A172 (cell line): ENCODE measurements around the gene HDAC11. TPM values are rescaled to one million over a fixed set of nuclear protein-coding genes. Genes with fewer than 3 reads are reported as not detected.
"Not testable (repeated sequence)": the region's sequence is repeated elsewhere in the genome, so short reads cannot be mapped to it uniquely, and the experiment has no call there.

ENCODE experiments used
- DNase-seq: peaks from one replicate; pipeline ENCODE4 v3.0.0-alpha.2; 2015; ENCODE audit warnings: low spot score
- total RNA-seq: library from RNA; depleted of rRNA; stranded (reverse); fragments of >200 nt; shearing (Covaris generic); gene quantifications from 2 replicates; pipeline ENCODE4 v1.2.3, GENCODE V29; 2014

HDAC11 gene
- total RNA-seq, 1 experiment from 2014 or later = 17.4 TPM

DNA sequence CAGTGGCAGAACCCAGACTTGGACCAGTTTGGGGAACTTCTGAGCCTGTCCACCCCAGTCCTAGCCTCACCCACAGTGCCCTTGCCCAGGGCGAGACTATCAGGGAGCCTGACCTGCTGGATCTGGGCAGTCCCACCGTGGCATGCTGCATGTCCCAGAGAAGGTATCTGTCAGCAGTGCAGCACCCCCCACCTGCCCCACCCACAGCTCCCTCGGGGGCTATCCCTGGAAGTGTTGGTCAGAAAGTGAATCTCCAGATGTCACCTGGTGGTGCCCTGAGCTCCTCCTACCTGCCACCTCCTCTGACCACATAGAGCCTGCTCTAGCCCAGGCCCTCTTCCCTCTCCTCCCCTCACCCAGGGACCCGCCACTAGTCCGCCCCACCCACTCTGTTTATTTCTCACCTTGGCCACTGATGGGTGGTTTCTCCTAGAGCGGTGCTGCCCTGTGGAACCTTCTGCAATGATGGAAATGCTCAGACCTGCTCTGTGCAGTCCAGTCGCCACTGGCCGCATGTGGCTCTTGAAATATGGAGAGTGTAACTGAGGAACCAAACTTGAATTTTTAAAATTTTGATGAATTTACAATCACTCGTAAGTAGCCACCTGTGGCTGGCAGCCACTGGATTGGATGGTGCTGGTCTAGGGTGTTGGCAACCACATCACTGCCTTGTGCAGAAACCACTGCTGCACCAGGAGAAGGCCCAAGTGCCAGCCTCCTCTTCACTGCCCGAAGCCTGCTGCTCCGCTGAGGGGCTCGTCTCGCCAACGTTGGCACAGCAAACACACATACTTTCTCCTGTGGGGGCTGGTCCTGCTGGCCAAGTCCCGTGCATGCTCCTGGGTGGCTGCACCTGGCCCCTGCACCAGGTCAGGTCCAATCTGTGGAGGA, 13.1 kb downstream of the HDAC11 start:
- no peak for DNase-seq

DNA sequence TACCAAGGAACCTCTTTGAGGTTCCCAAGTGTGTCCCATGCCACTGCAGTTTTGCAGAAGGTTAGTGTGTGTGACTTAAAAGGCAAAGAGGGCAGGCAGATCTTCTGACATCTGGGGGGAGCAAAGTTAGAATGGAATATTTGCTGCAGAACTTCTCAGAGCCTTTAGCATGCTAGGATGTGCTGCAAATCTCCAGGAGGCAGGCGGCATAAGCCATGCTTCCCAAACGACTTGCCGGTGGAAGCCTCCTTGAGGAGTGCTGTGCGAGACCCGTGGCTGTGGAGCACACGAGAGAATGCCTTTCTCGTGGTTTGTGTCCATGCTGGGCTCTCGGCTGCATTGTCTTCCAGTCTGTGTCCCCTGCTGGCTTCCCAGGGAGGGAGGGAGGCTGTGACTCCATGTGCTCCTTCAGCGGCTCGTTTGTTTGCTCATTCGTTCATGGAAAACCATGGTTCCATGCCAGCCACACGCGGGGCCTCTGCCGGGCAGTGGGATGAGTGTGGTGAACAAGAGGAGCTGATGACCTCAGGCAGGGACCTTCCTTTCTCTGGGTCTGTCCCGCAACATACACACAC, 13.8 kb downstream of the HDAC11 start:
- DNase-seq = no peak

DNA sequence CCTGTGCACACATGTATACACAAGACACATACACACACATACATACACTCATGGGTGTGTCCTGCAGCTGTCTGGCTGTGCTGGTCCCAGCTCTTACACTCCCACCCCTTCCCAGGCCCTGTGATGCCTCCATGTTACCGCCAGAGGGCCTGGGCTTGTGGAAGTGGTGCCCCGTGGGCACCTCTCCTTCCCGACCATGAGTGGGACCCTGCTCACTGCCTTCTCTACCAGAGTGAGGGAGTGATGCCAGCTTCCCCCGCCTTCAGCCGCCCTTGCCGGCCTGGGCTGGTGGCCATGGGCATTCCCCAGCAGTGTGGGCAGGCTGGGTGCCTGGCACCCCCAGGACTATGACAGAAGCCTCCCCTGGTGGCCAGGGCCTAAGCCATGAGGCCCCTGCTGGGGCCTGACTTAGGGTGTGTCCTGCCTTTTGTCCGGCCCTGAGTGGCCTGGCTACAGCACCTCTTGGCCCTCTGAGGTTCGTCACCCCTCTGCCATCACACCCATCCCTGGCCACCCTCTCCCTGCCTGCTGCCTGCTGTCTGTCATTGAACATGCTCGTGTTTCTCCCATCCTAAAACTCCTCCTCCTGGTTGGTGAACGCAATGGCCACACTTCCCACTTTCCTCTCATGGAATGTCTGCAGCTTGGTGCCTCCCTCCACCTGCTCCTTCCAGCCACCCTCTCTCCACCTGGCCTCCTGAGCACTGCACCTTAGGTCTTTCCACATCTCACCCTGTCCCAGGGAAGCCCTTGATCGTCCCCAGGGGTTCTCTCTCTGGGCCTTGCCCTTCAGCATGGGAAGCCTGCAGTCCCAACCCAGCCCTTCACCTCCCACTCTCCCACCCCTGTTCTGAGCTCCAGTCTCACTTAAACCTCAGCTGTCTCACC, 14.6 kb downstream of the HDAC11 start:
- DNase-seq = no peak

DNA sequence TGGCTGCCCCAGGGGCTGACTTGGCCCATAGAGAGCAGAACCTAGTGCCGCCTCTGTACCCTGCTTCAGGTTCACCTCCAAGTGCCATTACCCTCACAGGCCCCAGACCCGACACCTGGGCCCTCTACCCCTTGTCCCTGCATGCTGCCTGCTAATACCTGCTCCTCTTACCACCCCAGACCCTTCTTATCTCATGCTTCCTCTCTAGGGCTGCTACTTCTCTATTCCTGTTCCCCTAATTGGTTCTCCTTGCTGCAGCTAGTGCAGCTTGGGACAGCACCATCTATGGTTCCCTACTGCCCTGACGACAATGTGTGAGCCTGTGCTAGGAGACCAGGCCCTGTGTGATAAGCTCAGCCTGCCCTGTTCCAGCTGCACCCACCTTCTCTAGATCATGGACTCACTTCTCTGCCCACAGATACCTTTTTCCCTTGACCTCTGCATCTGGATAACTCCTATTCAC, 15.3 kb downstream of the HDAC11 start:
- no peak for DNase-seq

DNA sequence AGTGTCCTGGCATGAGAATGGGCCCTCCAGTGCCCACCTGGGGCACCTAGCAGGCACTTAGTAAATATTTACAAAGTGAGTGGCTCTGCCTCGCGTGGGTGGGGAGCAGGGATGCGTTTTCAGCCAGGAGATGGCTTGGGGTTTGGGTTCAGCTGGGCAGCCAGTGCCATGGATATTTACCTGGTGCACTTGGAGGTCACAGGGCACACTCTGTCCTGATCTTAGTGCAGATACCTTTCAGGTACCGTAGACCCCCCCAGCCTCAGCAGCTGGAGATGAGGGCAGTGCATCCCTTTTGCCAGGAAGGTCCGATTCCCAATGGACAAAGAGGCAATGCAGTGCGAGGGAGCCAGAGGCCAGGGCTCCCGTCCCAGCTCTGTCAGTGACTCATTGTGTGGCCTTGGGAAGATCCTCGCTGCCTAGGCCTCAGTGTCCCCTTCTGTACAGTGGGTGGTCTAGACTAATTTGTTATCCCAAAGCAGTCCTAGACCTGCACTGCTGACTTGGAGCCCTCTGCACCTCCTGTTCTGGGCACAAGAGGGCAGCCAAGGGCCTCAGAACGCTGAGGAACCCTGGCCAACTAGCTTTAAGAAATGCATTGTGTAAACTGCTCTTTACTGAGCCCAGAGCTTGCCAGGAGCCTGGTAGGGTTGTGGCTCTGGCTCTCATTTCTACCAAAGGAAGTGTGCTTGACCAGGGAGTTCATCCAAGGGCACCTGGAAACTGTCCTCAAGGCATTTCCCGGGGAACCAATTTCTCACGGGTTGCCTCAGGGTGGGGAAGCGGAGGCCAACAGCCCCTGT, 16.0 kb downstream of the HDAC11 start:
- peak; percentile 93 for DNase-seq

DNA sequence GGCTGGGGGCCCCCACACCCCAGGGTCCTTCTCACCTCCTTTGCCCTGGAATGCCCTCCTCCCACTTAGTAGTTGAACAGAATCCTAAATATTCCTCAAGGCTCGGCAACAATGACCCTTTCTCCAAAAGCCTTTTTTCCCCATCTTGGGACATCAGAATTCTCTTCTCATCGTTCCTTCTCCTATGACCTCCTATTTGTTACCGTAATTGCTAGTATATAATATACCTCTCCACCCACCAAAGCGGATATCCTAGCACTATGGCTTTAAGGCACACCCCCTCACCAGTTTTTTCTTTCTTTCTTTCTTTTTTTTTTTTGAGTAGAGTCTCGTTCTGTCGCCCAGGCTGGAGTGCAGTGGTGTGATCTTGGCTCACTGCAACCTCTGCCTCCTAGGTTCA, 16.8 kb downstream of the HDAC11 start:
- DNase-seq = no peak

DNA sequence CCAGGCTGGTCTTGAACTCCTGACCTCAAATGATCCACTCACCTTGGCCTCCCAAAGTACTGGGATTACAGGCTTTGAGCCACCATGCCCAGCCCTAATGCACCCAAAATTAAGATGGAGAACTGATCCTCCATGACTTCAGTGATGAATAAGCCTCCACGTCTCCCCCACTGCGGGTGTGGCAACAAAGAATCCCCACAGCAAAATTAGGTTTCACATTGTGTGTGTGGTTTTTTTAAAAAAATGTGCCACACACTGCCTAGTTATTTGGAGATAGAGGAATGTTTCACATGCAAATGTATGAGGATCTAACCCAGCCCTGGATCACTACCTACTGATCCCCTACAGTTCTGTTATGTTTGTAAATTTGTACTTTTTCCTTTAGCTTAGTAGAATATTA, 17.3 kb downstream of the HDAC11 start:
- DNase-seq = no peak

DNA sequence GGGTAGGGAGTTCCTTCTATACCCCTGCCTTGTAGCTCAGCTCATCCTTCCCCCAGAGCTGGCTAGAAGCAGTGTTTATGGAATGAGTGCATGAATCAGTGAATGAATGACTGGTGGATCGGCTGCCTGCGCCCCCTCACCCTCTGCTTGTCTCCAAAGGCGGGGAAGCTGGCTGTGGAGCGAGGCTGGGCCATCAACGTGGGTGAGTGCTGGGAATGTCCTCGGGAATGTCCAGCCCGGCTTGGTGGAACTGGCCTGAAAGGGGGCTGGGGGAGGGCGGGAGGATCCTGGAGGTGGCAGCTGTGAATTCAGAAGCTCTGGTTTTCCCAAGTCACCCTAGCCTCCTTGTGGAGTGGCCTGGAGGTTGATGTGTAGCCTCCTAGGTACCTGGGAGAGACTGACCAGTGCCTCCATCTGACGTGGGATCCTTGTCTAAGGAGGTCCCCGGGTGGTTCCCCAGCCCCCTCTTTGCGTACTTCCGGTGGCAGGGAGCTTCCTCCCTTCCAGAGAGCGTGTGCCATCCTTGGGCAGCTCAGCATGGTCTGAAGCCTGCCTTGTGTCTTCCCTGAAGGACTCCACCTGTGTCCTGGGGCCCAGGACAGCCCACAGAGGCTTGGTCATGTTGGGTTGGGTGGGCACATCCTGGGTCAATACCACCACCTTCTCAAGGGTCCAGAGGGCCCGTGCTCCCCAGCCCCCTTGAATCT, 18.4 kb downstream of the HDAC11 start:
- DNase-seq = no peak

DNA sequence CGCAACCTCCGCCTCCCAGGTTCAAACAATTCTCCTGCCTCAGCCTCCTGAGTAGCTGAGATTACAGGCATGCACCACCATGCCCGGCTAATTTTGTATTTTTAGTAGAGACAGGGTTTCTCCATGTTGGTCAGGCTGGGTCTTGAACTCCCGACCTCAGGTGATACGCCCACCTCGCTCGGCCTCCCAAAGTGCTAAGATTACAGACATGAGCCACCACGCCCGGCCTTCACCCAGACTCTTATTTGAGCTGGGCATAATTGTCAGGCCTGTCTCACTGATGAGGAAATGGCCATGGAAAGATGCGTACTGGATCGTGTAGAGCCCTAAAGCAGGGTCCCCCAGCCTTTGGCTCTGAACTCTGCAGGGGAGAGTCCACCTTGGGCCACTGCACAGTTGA, 19.1 kb downstream of the HDAC11 start:
- DNase-seq = not testable (repeated sequence)

DNA sequence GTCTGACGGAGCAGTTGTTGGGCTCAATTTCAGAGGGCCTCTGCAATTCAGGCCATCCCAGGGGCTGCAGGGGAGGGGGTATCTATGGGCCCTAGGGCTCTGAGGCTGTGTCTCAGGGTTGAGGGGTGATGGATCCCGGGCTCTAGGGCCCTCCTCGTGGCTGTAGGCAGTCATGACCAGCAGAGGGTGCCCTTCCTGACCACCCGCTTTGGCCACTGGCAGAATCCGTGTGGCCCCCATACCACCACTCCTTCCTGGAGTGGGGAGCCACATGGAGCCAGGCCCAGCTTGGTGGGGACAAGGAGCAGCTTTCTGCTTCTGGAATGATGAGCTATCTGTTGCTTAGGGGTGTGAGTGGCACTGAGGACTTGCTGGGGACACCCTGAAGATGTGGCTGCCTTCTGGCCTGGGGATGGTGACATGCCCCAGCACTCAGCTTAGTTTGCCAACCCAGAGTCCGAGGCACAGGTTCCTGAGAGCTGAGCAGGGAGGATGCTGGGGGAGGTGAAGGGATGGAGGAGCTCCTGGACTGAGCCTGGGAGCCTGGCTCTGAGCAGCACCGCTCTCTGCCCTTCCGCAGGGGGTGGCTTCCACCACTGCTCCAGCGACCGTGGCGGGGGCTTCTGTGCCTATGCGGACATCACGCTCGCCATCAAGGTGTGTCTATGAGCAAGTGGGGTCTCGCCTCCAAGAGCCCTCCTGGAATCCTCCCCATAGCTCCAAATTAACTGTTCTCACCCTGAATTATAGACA, 20.2 kb downstream of the HDAC11 start:
- no peak for DNase-seq

DNA sequence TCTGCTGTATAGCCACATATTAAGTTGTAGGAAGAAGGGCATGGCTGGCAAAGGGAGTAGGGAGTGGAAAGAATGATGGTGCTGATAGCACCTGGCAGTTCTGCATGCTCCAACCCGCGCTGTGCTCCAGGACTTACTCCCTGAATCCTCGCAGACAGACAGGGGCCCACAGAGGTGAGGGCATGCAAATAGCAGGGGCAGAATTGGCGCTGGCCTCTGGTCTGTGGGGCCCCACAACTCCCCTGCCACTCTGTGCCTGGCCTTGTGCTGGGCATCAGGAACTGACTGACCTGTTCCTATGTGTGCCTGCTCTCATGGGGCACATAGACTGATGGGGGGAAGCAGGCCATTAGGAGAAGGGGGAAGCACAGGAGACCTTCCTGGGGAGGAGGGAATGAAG, 20.9 kb downstream of the HDAC11 start:
- no peak for DNase-seq

DNA sequence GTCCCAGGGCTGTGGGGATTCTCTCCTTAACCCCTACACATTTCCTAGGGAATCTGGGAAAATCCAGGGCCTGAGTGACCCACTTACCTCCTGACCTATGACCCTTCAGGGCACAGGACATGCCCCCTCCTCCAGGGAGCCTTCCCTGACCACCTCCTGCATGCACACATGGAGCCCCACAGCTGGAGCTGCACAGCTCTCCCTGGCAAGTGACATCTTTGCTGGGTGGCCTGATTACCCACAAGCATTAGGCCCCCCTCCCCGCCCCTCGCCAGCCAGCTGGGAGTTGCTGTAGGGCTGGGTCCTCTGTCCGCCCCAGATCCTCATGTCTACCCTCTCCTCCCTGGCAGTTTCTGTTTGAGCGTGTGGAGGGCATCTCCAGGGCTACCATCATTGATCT, 21.4 kb downstream of the HDAC11 start:
- DNase-seq = no peak

DNA sequence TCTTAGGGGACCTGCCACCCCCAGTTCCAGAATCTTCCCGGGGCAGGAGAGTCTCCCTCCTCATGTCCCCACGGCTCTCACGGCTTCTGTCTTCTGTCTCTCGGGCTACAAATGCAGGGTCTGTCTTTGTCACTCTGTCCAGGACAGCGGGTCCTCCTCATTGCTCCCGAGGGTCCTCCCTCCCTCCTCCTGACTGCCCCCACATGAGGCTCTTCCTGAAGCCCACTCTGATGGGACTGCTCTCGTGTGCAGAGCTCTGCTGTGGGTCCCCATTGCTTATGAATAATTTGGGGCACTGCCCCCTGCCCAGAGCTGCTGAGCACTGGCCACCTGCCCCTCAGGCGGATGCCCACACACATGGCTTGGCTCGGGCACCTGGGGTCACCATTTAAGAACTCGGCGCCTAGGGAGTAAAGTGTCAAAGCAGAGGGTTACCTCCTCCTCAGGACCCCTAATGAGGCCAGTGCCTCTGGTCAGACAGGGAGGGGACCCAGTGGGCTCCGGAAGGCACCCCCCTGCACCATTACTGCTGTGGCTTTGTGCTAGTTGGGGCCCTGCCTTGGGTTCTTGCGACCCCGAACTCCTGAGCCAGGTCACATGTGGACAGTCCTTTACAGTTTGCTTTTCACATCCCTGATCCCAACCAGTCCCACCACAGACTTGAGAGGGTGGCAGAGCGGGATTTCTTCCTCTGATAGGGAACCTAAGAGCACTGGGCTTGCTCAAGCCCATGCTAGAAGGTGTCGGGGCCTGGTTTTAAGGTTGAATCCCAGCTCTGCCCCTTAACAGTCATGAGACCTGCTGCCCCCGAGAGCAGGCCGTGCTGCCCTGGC, 22.1 kb downstream of the HDAC11 start:
- DNase-seq = no peak

DNA sequence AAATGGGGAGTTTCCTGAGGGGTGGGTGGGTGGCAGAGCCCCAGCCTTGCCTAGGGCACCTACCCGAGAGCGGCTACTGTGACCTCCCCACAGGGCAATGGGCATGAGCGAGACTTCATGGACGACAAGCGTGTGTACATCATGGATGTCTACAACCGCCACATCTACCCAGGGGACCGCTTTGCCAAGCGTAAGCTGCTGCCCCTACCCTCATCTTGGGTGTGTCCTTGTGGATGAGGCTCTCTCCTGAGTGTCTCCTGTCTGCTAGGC, 22.6 kb downstream of the HDAC11 start:
- DNase-seq = no peak

DNA sequence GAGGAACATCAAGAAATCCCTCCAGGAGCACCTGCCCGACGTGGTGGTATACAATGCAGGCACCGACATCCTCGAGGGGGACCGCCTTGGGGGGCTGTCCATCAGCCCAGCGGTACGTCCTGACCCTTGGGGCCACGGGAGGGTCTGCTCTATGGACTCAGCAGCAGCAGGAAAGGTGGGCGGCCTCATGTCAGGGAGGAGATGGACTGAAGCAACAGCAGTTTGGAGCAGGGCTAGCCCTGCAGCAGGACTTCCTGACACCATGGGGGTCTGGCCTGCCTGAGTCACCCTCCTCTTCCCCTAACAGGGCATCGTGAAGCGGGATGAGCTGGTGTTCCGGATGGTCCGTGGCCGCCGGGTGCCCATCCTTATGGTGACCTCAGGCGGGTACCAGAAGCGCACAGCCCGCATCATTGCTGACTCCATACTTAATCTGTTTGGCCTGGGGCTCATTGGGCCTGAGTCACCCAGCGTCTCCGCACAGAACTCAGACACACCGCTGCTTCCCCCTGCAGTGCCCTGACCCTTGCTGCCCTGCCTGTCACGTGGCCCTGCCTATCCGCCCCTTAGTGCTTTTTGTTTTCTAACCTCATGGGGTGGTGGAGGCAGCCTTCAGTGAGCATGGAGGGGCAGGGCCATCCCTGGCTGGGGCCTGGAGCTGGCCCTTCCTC, 24.2 kb downstream of the HDAC11 start:
- peak; percentile 89 for DNase-seq

DNA sequence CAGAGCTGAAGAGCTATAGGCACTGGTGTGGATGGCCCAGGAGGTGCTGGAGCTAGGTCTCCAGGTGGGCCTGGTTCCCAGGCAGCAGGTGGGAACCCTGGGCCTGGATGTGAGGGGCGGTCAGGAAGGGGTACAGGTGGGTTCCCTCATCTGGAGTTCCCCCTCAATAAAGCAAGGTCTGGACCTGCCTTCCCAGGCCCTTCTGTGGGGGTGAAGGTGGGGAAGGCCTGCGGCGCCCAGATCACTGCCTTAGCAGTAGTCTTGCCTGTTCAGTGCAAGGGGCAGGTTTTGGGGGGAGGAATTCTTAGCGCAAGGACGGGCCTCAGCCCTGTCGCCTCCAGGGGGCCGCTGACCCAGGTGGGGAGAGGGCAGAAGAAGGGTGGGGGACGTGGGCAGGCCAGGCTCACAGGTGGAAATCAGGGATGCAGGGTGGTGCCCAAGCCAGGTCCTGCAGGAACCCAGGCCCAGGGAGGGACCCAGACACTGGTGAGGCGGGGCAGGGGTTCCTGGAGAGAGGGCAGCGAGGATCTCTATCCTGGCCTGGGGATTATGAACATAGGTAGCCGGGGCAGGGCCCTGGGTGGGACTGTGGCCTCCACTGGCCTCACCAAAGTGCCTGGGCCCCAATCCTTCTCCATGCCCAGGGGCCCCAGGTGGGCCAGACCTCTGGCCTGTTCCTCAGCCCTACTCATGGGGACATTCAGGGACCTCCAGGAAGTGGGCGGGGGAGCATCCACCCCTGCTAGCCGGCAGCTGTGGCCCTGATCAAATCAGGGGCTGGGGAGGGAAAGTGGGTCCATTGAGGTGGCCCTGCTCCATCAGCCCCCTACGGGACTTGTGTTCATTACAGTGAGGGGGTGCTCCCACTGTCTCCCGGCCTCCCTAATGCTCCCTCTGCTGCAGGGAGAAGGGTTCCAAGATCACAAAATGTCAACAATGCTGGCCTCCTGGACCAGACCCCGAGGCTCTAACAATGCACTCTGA, 25.3 kb downstream of the HDAC11 start:
- DNase-seq = no peak

DNA sequence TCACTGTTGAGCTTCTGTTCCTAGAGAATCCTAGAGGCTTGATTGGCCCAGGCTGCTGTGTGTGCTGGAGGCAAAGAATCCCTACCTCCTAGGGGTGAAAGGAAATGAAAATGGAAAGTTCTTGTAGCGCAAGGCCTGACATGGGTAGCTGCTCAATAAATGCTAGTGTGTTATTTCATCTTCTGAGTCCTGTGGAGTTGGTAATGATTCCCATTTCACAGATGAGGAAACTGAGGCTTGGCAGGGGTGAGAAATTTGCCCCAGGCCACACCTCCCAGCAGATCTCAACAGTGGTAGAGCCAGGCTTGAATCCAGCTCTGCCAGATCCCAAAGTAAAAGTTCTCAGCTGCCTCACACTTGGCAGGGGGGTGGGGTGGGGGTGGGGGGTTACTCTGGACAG, 26.1 kb downstream of the HDAC11 start:
- no peak for DNase-seq

DNA sequence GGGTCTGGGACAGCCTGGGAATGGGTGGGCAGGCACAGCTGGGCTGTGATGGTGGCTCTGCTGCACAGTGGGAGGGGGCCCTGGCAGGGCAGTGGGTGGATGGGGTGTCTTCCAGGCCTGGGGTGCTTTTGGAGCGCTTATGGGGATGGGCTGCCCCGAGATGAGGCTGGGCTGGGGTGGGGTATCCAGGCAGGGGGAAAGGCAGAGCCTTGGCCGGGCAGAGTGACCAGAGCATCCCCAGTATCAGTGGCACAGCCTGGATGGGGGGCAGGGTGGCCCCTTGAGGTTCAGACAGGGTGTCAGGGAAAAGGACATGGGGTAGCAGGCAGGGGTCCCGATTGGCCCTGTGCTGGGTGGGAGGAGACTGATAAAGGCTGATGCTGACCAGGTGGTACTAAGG, 26.6 kb downstream of the HDAC11 start:
- DNase-seq = no peak
